Skeletal muscle satellite cell (primary cell): ENCODE measurements around the gene CPT1A.

Experiments used
- H3K27me3 ChIP-seq: 2 replicates; pipeline ENCODE4 v1.7.0; 2013; ENCODE audit warnings: low read length; ENCODE audit not compliant: control insufficient read depth, insufficient read depth
- H3K36me3 ChIP-seq: 2 replicates; pipeline ENCODE4 v1.7.0; 2013; ENCODE audit warnings: mild to moderate bottlenecking, control low read depth, low read length; ENCODE audit not compliant: insufficient read depth
- H3K4me1 ChIP-seq: 2 replicates; pipeline ENCODE4 v1.7.0; 2013; ENCODE audit warnings: low read length; ENCODE audit not compliant: control insufficient read depth, insufficient read depth
- H3K4me2 ChIP-seq: 2 replicates; pipeline ENCODE4 v1.7.0; 2013; ENCODE audit warnings: mild to moderate bottlenecking, low read length
- H3K4me3 ChIP-seq: 2 replicates; pipeline ENCODE4 v1.7.0; 2013; ENCODE audit warnings: low read length
- H3K9ac ChIP-seq: 2 replicates; pipeline ENCODE4 v1.7.0; 2013; ENCODE audit warnings: mild to moderate bottlenecking, low read depth, low read length, moderate library complexity
- H3K9me3 ChIP-seq: replicated peaks from 2 replicates; pipeline ENCODE4 v1.7.0; 2013; ENCODE audit warnings: mild to moderate bottlenecking, control low read depth, low read length

Gene CPT1A

DNA sequence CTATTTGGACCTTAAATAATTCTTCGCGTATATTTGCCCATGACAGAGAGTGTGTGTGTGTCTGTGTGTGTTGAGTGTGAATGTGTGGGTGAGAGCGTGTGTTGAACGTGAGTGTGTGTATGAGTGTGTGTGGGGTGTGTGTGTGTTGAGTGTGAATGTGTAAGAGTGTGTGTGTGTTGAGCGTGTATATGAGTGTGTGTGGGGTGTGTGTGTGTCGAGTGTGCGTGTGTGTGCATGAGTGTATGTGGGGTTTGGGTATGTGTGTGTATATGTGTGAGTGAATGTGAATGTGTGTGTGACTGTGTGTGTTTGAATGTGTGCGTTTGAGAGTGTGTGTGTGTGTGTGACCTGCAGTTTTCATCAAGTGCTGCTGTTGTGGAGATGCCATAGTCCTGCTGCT is 130.6 kb downstream of the CPT1A start:
- Histone ChIP-seq H3K4me1 (no peaks in the 10 kb centered on the region), H3K9ac (no peak overlapping the region), H3K4me3 (no peak overlapping the region), H3K36me3 (no peaks in the 10 kb centered on the region), H3K9me3 (peaks cover 3% of the 10 kb centered on the region), H3K27me3 (peaks cover 92% of the 10 kb centered on the region), H3K4me2 (no peak overlapping the region)

DNA sequence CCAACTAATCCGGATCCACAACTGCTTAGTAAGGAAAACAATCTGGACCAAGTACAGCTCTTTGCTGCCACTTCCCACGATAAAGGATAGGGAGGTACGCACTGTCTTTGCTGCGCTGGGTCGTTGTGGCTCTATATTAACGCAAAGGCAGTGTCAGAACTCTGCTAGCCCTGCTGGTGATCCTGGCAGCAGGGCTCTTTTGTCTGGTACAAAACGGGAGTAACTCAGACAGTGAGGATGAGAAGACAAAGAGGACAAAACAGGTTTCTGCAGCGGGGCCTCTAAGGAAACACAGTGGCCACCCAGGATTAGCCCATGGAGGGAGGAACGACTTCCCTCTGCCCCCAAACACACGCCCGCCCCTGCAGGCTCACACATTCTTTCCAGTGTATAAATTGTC is 131.3 kb downstream of the CPT1A start:
- H3K4me2 ChIP-seq: no peak overlapping the region
- H3K27me3 ChIP-seq: peaks cover 88% of the 10 kb centered on the region
- no peaks in the 10 kb centered on the region for H3K4me1 ChIP-seq
- no peak overlapping the region for H3K4me3 ChIP-seq
- H3K9ac ChIP-seq: no peak overlapping the region
- H3K9me3 ChIP-seq: no peaks in the 10 kb centered on the region
- no peaks in the 10 kb centered on the region for H3K36me3 ChIP-seq

DNA sequence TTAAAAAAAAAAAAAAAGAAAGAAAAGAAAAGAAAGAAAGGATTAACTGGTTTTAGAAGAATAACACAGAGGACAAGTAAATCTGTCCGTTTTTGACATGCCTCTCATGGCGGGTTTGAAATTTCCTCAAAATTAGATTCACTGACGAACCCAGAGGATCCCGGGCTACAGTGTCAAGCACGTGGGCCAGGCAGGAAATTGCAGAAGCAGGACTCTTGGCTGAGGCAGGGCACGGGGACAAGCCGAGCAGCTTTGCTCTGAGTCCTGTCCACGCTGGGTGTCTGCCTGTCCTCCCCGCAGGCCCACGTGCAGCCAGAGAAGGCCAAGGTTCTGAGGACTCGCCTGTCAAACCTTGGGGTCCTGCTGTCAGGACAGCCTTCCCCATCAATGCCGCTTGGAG is 132.7 kb downstream of the CPT1A start:
- Histone ChIP-seq H3K4me1 (no peaks in the 10 kb centered on the region), H3K4me3 (no peak overlapping the region), H3K9ac (no peak overlapping the region), H3K9me3 (no peaks in the 10 kb centered on the region), H3K27me3 (peaks cover 88% of the 10 kb centered on the region), H3K4me2 (no peak overlapping the region), H3K36me3 (no peaks in the 10 kb centered on the region)

DNA sequence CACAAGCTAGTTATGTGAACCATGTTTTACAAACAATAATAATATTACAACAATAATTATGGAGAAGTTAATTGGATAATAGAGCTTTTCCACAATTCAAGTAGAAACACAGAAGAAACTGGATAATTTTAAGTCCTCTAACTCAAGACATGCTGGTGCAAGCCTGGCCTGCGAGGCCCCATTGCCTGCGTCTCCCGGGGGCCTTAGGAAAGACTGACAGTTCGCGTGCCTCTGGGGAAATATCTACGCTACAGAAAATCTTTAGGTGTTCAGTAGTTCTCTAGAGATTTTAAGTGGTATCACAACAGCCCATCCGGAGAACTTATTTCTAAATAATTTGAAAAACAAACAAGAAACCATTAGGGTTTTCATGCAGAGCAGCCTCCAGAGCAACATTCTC is 134.2 kb downstream of the CPT1A start:
- H3K4me1 ChIP-seq: no peaks in the 10 kb centered on the region
- H3K27me3 ChIP-seq: peaks cover 86% of the 10 kb centered on the region
- no peak overlapping the region for H3K4me2 ChIP-seq
- no peaks in the 10 kb centered on the region for H3K36me3 ChIP-seq
- no peak overlapping the region for H3K9ac ChIP-seq
- no peaks in the 10 kb centered on the region for H3K9me3 ChIP-seq
- H3K4me3 ChIP-seq: no peak overlapping the region

DNA sequence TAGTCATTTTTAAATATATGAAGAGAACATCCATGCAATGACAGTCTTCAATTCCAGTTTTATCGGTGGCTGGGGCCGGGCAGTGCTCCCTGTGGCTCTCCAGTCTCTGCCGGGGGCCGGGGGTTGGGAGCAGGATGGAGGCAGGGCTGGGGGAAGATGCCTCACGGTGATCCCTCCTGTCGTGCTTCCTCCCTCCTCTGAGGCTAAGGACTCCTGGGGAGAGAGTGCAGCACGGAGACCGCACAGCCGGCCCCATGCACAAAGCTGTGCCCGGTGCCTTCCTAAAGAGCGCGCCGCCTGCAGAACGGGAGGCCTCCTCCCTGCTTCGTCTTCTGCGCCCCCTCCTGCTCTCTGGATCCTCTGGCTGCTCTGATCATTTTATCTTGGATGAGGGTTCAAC is 136.8 kb downstream of the CPT1A start:
- Histone ChIP-seq H3K9me3 (no peaks in the 10 kb centered on the region), H3K9ac (no peak overlapping the region), H3K27me3 (peaks cover 76% of the 10 kb centered on the region), H3K4me1 (no peaks in the 10 kb centered on the region), H3K4me3 (no peak overlapping the region), H3K4me2 (no peak overlapping the region), H3K36me3 (no peaks in the 10 kb centered on the region)
